NCI-H2029 treated with DMSO at 0.1 percent for 48 hours (cell line): ENCODE measurements around the gene ATP6V1B1.

Experiments
- DNase-seq: peaks from one replicate; lab custom pipeline; 2025; lab: John Stamatoyannopoulos, UW

Gene ATP6V1B1

GRCh38 chr2:70944111-70944690 is 8.5 kb downstream of the ATP6V1B1 start:
- DNase-seq, result no peak

- DNase-seq, result peak; percentile 49
Measured at GRCh38 chr2:70946832-70947442, 11.2 kb downstream of the ATP6V1B1 start.

- no peak for DNase-seq
Measured at GRCh38 chr2:70947556-70948184, 12.0 kb downstream of the ATP6V1B1 start.

GRCh38 chr2:70948337-70949003 is 12.8 kb downstream of the ATP6V1B1 start:
- peak; percentile 6 for DNase-seq

- DNase-seq, result no peak
Measured at GRCh38 chr2:70949086-70949485, 13.4 kb downstream of the ATP6V1B1 start.

- no peak for DNase-seq
Measured at GRCh38 chr2:70954886-70955285, 19.2 kb downstream of the ATP6V1B1 start.

- no peak for DNase-seq
Measured at GRCh38 chr2:70956141-70956540, 20.4 kb downstream of the ATP6V1B1 start.

- no peak for DNase-seq
Measured at GRCh38 chr2:70957798-70958197, 22.1 kb downstream of the ATP6V1B1 start.

GRCh38 chr2:70958759-70959158 is 23.1 kb downstream of the ATP6V1B1 start:
- no peak for DNase-seq

- no peak for DNase-seq
Measured at GRCh38 chr2:70959271-70959761, 23.6 kb downstream of the ATP6V1B1 start.

- no peak for DNase-seq
Measured at GRCh38 chr2:70959851-70960832, 24.4 kb downstream of the ATP6V1B1 start.

- no peak for DNase-seq
Measured at GRCh38 chr2:70960833-70961647, 25.3 kb downstream of the ATP6V1B1 start.

- DNase-seq, result no peak
Measured at GRCh38 chr2:70961648-70961994, 25.9 kb downstream of the ATP6V1B1 start.

GRCh38 chr2:70962211-70962884 is 26.6 kb downstream of the ATP6V1B1 start:
- DNase-seq, result no peak

- DNase-seq, result no peak
Measured at GRCh38 chr2:70962885-70963878, 27.5 kb downstream of the ATP6V1B1 start.

- DNase-seq, result no peak
Measured at GRCh38 chr2:70964133-70964532, 28.4 kb downstream of the ATP6V1B1 start.

GRCh38 chr2:70964596-70965386 is 29.1 kb downstream of the ATP6V1B1 start:
- DNase-seq, result no peak

GRCh38 chr2:70965506-70965905 is 29.8 kb downstream of the ATP6V1B1 start:
- DNase-seq, result no peak
